GM10847 (cell line): ENCODE measurements around the gene CSNK2A2.
A peak's percentile ranks its signal among the peaks of the same experiment; 100 is the strongest.

ENCODE experiments used
- POLR2A ChIP-seq: IDR thresholded peaks from 2 replicates; pipeline ENCODE4 v1.6.1; 2011; ENCODE audit not compliant: insufficient read length; ENCODE audit errors: extremely low read depth

The CSNK2A2 gene

GRCh38 chr16:58176608-58177352 lies 21.1 kb downstream of the CSNK2A2 start:
- no peak for TF ChIP-seq POLR2A

GRCh38 chr16:58170223-58170622 lies 27.7 kb downstream of the CSNK2A2 start:
- TF ChIP-seq POLR2A: no peak

- TF ChIP-seq POLR2A: no peak
Observed at GRCh38 chr16:58160855-58161254, 37.1 kb downstream of the CSNK2A2 start.

- no peak for TF ChIP-seq POLR2A
Observed at GRCh38 chr16:58158725-58159124, 39.2 kb downstream of the CSNK2A2 start.

GRCh38 chr16:58157951-58158540 lies 39.9 kb downstream of the CSNK2A2 start:
- no peak for TF ChIP-seq POLR2A

- TF ChIP-seq POLR2A: no peak
Observed at GRCh38 chr16:58157239-58157638, 40.7 kb downstream of the CSNK2A2 start.

GRCh38 chr16:58155839-58156238 lies 42.1 kb downstream of the CSNK2A2 start:
- no peak for TF ChIP-seq POLR2A

GRCh38 chr16:58154345-58154744 lies 43.6 kb downstream of the CSNK2A2 start:
- TF ChIP-seq POLR2A: no peak

GRCh38 chr16:58152246-58152868 lies 45.5 kb downstream of the CSNK2A2 start:
- no peak for TF ChIP-seq POLR2A

GRCh38 chr16:58148526-58148925 lies 49.4 kb downstream of the CSNK2A2 start:
- no peak for TF ChIP-seq POLR2A

- TF ChIP-seq POLR2A: no peak
Observed at GRCh38 chr16:58148099-58148498, 49.8 kb downstream of the CSNK2A2 start.

- no peak for TF ChIP-seq POLR2A
Observed at GRCh38 chr16:58138852-58139251, 59.1 kb downstream of the CSNK2A2 start.

- TF ChIP-seq POLR2A: no peak
Observed at GRCh38 chr16:58137581-58137980, 60.3 kb downstream of the CSNK2A2 start.

GRCh38 chr16:58129097-58129936 lies 68.6 kb downstream of the CSNK2A2 start, which contains the start of gene CFAP20:
CFAP20 (minus strand) TSS chr16:58129381; CDS start chr16:58129115, 266 bp downstream.
- TF ChIP-seq POLR2A: peak; percentile 64

GRCh38 chr16:58128711-58129096 lies 69.2 kb downstream of the CSNK2A2 start:
- no peak for TF ChIP-seq POLR2A
